GM12891 (cell line): ENCODE data around the gene SPOCK1.

Experiments used
- POLR2AphosphoS5 ChIP-seq: IDR thresholded peaks from 2 replicates; pipeline ENCODE4 v1.6.1; 2011; ENCODE audit warnings: low read depth, low read length, control low read depth
- SPI1 ChIP-seq: IDR thresholded peaks from 2 replicates; pipeline ENCODE4 v1.6.1; 2011; ENCODE audit warnings: low read depth, low read length, control low read depth

- TF ChIP-seq SPI1 (no peak), POLR2AphosphoS5 (no peak)
These were observed 331.9 kb downstream of the SPOCK1 start for GRCh38 chr5:137167187-137167586.
